ENCODE results near the gene HOXA13. TPM values are rescaled to one million over a fixed set of nuclear protein-coding genes. Genes with fewer than 3 reads are reported as not detected.

The HOXA13 gene
- total RNA-seq, 2 donors from 2014 or later = 0.14 TPM; not detected in 1

- Histone ChIP-seq H3K27ac (peak overlapping the region in 1 of 2 donors; percentile 5), H3K4me1 (ENCODE audit: control insufficient read depth in 1 of 2, low read depth in 2 of 2) (peaks cover 29 to 53% of the 10 kb centered on the region in 2 donors), H3K9me3 (no peaks in the 10 kb centered on the region), H3K4me3 (no peak overlapping the region), H3K36me3 (no peaks in the 10 kb centered on the region), H3K27me3 (replicated peaks; ENCODE audit: insufficient read depth) (peaks cover 54% of the 10 kb centered on the region)
- TF ChIP-seq CTCF (IDR thresholded peaks at IDR 0.05) = no peak
- no peak for DNase-seq (ENCODE audit: low spot score)
- ATAC-seq (ENCODE audit: insufficient number of reproducible peaks, low FRiP score, low read depth) = no peak
Observed at GRCh38 chr7:27186668-27187474, 13.0 kb downstream of the HOXA13 start.

- peaks cover 53% of the 10 kb centered on the region for H3K27me3 ChIP-seq (replicated peaks; ENCODE audit: insufficient read depth)
- no peak for ATAC-seq (ENCODE audit: insufficient number of reproducible peaks, low FRiP score, low read depth)
- no peaks in the 10 kb centered on the region for H3K36me3 ChIP-seq
- H3K4me3 ChIP-seq = peak overlapping the region; percentile 68
- H3K9me3 ChIP-seq = no peaks in the 10 kb centered on the region
- TF ChIP-seq CTCF (IDR thresholded peaks at IDR 0.05) = no peak
- H3K27ac ChIP-seq = no peak overlapping the region
- peaks cover 29 to 53% of the 10 kb centered on the region in 2 donors for H3K4me1 ChIP-seq (ENCODE audit: control insufficient read depth in 1 of 2, low read depth in 2 of 2)
- no peak for DNase-seq (ENCODE audit: low spot score)
Observed at GRCh38 chr7:27185854-27186667, 13.8 kb downstream of the HOXA13 start.

DNA sequence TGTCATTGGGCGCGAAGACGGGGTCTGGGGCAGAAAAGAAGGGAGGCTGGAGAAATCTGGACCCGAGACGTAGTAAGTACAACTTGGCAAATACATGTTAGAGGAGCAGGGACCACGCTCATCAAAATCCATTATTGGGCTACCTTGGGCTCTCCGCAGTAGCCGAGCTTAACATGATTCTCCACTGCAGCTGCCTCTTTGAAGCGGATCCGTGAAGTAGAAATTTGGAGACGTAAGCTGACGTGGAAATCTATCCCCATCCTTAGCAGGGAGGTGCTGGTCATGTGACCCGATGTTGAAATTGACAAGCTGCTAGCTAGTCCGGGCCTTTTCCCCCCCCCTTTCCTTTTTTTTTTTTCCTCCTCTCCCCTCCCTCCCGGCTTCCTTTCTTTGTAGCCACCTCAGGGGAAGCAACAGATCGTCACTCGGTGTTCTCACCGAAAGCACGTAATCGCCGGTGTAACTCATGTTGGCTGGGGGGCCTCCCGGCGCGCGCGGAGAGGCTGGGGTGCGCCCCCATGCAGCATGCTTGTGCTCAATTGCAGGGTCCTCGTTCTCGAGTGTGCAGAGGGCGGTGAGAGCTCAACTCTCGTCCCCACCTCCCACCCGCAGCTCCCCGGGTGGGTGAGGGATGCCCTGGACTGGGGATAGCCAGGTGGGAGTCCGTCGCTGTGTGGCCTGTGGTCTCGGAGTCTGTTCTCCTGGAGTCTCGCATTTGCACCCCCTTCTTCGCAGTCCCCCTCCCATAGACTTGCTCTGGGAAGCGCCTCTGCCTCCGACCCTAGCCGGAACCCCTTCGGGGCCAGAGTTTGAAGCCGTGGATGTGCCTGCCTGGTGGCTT is 14.7 kb downstream of the HOXA13 start, which contains the start of gene HOXA11:
Gene HOXA11 (minus strand): TSS at position 220 of the 841 bp plus-strand sequence. CDS start 88 bp downstream, at position 132.
- no peaks in the 10 kb centered on the region for H3K9me3 ChIP-seq
- no peaks in the 10 kb centered on the region for H3K36me3 ChIP-seq
- DNase-seq (ENCODE audit: low spot score) = no peak
- TF ChIP-seq CTCF (IDR thresholded peaks at IDR 0.05) = no peak
- peaks cover 29 to 53% of the 10 kb centered on the region in 2 donors for H3K4me1 ChIP-seq (ENCODE audit: control insufficient read depth in 1 of 2, low read depth in 2 of 2)
- peak within 1 kb of the TSS in 1 of 2 donors; percentile 11 for H3K27ac ChIP-seq
- peaks cover 56% of the 10 kb centered on the region for H3K27me3 ChIP-seq (replicated peaks; ENCODE audit: insufficient read depth)
- H3K4me3 ChIP-seq = peak within 1 kb of the TSS; percentile 68
- ATAC-seq (ENCODE audit: insufficient number of reproducible peaks, low FRiP score, low read depth) = no peak

DNA sequence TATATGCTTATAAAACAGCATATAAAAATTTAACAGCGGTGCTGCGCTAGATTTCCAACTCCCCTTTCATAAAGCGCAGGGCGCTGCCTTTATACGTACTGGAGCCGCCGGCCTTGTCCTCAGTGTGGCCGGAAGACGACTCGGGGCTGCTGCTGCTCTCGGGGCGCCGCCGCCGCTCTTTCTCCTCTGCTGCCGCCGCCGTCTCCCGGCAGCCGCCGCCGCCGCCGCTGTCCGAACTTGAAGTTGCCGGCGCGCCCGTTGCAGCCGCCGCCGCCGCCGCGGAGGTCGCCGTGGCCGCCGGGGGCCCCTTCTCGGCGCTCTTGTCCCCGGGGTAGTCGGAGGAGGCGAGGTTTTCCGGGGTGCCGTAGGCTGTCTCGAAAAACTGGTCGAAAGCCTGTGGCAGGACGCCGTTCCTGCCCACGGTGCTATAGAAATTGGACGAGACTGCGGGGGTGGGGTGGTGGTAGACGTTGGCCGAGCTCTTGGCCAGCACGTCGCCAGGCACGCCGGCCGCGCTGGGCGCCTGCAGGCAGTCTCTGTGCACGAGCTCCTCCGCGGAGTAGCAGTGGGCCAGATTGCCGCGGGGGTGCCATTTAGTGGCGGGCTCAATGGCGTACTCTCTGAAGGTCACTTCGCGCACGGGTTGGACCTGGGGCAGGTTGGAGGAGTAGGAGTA is 15.4 kb downstream of the HOXA13 start:
- ATAC-seq (ENCODE audit: insufficient number of reproducible peaks, low FRiP score, low read depth) (no peak), DNase-seq (ENCODE audit: low spot score) (no peak)
- Histone ChIP-seq H3K36me3 (no peaks in the 10 kb centered on the region), H3K27ac (peak overlapping the region in 1 of 2 donors; percentile 11), H3K4me3 (peak overlapping the region; percentile 68), H3K27me3 (replicated peaks; ENCODE audit: insufficient read depth) (peaks cover 50% of the 10 kb centered on the region), H3K9me3 (no peaks in the 10 kb centered on the region), H3K4me1 (ENCODE audit: control insufficient read depth in 1 of 2, low read depth in 2 of 2) (peaks cover 29 to 59% of the 10 kb centered on the region in 2 donors)
- TF ChIP-seq CTCF (IDR thresholded peaks at IDR 0.05) = no peak

All from thoracic aorta (tissue), 2 donors.